Hepatocyte (in vitro differentiated cells): Measurements from ENCODE around the gene REEP5.

Source experiments
- CTCF ChIP-seq: fragments of 200-600 bp; sonication (generic); IDR thresholded peaks from 2 replicates; pipeline ENCODE4 v1.5.1; 2016; ENCODE audit warnings: antibody characterized with exemption, mild to moderate bottlenecking; ENCODE audit not compliant: poor library complexity
- EZH2 ChIP-seq: fragments of 200-600 bp; sonication (generic); IDR thresholded peaks from 2 replicates; pipeline ENCODE4 v1.6.1; 2016; ENCODE audit warnings: antibody characterized with exemption, mild to moderate bottlenecking, borderline replicate concordance
- EZH2phosphoT487 ChIP-seq: fragments of 200-600 bp; sonication (generic); IDR thresholded peaks from one replicate; pipeline ENCODE4 v1.6.1; 2018; ENCODE audit warnings: antibody characterized with exemption, mild to moderate bottlenecking, low read depth, moderate library complexity; ENCODE audit not compliant: unreplicated experiment, severe bottlenecking

- no peak for TF ChIP-seq CTCF
- no peak for TF ChIP-seq EZH2
- TF ChIP-seq EZH2phosphoT487, result no peak
Observed at GRCh38 chr5:112870966-112871365, 51.1 kb downstream of the REEP5 start.
